ENCODE measurements around the gene ENOPH1. TPM values are rescaled to one million over a fixed set of nuclear protein-coding genes. Genes with fewer than 3 reads are reported as not detected.

Gene ENOPH1
- polyA plus RNA-seq, 1 donor from 2014 or later, result 159 TPM

- Histone ChIP-seq H4K20me1 (ENCODE audit: insufficient read depth) (no peaks in the 10 kb centered on the region), H3K36me3 (ENCODE audit: insufficient read depth, low read length) (no peaks in the 10 kb centered on the region), H2AFZ (ENCODE audit: low read depth, low read length) (no peak overlapping the region), H3K4me3 (ENCODE audit: low read length) (no peak overlapping the region), H3K9me3 (ENCODE audit: low read length) (no peaks in the 10 kb centered on the region), H3K79me2 (replicated peaks; ENCODE audit: insufficient read depth, low read length) (peaks cover 74% of the 10 kb centered on the region), H3K27me3 (ENCODE audit: insufficient read depth, low read depth, low read length) (no peaks in the 10 kb centered on the region), H3K4me2 (ENCODE audit: low read length) (no peak overlapping the region), H3K9me2 (ENCODE audit: insufficient read depth, low read length) (no peaks in the 10 kb centered on the region), H3F3A (ENCODE audit: insufficient read depth, low read length, poor library complexity, severe bottlenecking) (no peaks in the 10 kb centered on the region), H3K27ac (ENCODE audit: low read length) (no peak overlapping the region), H3K9ac (ENCODE audit: low read length) (no peak overlapping the region)
- TF ChIP-seq RAD21 (conservative IDR thresholded peaks at IDR 0.05) (no peak), MXI1 (conservative IDR thresholded peaks at IDR 0.05; ENCODE audit: poor library complexity, severe bottlenecking) (no peak), EP300 (conservative IDR thresholded peaks at IDR 0.05; ENCODE audit: poor library complexity, severe bottlenecking) (no peak), TAF1 (IDR thresholded peaks at IDR 0.05; ENCODE audit: low read depth) (no peak), SMC3 (conservative IDR thresholded peaks at IDR 0.05; ENCODE audit: poor library complexity) (no peak), EZH2 (IDR thresholded peaks at IDR 0.05; ENCODE audit: borderline replicate concordance, insufficient read depth, low read length, poor library complexity, severe bottlenecking) (no peak), REST (IDR thresholded peaks at IDR 0.05; ENCODE audit: borderline replicate concordance) (no peak), CTCF (IDR thresholded peaks at IDR 0.05; ENCODE audit: poor library complexity, severe bottlenecking) (no peak), POLR2AphosphoS5 (IDR thresholded peaks at IDR 0.05) (no peak)
Observed at GRCh38 chr4:82436780-82437179, 6.4 kb downstream of the ENOPH1 start.

GRCh38 chr4:82437285-82438005, 7.1 kb downstream of the ENOPH1 start:
- no peaks in the 10 kb centered on the region for H4K20me1 ChIP-seq (ENCODE audit: insufficient read depth)
- no peaks in the 10 kb centered on the region for H3K36me3 ChIP-seq (ENCODE audit: insufficient read depth, low read length)
- H3K4me3 ChIP-seq (ENCODE audit: low read length), result no peak overlapping the region
- peaks cover 74% of the 10 kb centered on the region for H3K79me2 ChIP-seq (replicated peaks; ENCODE audit: insufficient read depth, low read length)
- no peaks in the 10 kb centered on the region for H3F3A ChIP-seq (ENCODE audit: insufficient read depth, low read length, poor library complexity, severe bottlenecking)
- H3K4me2 ChIP-seq (ENCODE audit: low read length), result no peak overlapping the region
- no peaks in the 10 kb centered on the region for H3K9me2 ChIP-seq (ENCODE audit: insufficient read depth, low read length)
- H3K27ac ChIP-seq (ENCODE audit: low read length), result no peak overlapping the region
- no peaks in the 10 kb centered on the region for H3K9me3 ChIP-seq (ENCODE audit: low read length)
- no peak overlapping the region for H3K9ac ChIP-seq (ENCODE audit: low read length)
- TF ChIP-seq RAD21 (conservative IDR thresholded peaks at IDR 0.05) (no peak), CTCF (IDR thresholded peaks at IDR 0.05; ENCODE audit: poor library complexity, severe bottlenecking) (no peak), EZH2 (IDR thresholded peaks at IDR 0.05; ENCODE audit: borderline replicate concordance, insufficient read depth, low read length, poor library complexity, severe bottlenecking) (no peak), MXI1 (conservative IDR thresholded peaks at IDR 0.05; ENCODE audit: poor library complexity, severe bottlenecking) (no peak), TAF1 (IDR thresholded peaks at IDR 0.05; ENCODE audit: low read depth) (no peak)
- H3K27me3 ChIP-seq (ENCODE audit: insufficient read depth, low read depth, low read length), result no peaks in the 10 kb centered on the region
- no peak overlapping the region for H2AFZ ChIP-seq (ENCODE audit: low read depth, low read length)
